GM12874 (cell line): ENCODE data around the gene DDOST.

Experiments used
- TF ChIP-seq, protein P1 (sequence below): IDR thresholded peaks from 2 replicates; pipeline ENCODE4 v1.5.1; 2011; ENCODE audit warnings: low read depth, mild to moderate bottlenecking, control low read depth, low read length, moderate library complexity; ENCODE audit not compliant: insufficient read depth

DDOST gene

DNA sequence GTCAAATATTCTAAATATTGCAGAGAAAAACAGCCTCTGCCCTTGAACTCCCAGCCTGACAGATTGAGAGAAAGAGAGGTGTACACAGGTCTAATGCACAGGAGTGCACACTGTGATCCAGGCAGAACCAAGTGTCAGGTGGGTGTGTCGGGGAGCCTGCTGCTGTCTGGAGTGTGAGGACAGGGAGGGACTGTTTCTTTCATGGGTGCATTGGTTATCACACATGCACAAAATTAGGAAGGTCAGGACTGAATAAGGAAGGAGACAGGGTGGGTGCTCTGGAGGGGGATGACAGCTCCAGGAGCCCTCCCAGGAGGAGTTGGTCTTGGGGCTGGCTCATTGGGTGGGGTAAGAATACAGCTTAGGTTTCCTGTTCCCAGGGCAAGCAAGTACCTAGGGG is 41.2 kb downstream of the DDOST start:
- TF ChIP-seq, protein P1, sequence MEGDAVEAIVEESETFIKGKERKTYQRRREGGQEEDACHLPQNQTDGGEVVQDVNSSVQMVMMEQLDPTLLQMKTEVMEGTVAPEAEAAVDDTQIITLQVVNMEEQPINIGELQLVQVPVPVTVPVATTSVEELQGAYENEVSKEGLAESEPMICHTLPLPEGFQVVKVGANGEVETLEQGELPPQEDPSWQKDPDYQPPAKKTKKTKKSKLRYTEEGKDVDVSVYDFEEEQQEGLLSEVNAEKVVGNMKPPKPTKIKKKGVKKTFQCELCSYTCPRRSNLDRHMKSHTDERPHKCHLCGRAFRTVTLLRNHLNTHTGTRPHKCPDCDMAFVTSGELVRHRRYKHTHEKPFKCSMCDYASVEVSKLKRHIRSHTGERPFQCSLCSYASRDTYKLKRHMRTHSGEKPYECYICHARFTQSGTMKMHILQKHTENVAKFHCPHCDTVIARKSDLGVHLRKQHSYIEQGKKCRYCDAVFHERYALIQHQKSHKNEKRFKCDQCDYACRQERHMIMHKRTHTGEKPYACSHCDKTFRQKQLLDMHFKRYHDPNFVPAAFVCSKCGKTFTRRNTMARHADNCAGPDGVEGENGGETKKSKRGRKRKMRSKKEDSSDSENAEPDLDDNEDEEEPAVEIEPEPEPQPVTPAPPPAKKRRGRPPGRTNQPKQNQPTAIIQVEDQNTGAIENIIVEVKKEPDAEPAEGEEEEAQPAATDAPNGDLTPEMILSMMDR, result no peak

DNA sequence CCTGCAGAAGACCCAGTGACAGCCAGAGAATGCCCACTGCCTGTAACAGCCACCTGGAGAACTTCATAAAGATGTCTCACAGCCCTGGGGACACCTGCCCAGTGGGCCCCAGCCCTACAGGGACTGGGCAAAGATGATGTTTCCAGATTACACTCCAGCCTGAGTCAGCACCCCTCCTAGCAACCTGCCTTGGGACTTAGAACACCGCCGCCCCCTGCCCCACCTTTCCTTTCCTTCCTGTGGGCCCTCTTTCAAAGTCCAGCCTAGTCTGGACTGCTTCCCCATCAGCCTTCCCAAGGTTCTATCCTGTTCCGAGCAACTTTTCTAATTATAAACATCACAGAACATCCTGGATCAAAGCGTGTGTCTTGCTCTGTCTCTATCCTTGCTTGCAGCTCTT is 42.6 kb downstream of the DDOST start:
- TF ChIP-seq, protein P1, result no peak

DNA sequence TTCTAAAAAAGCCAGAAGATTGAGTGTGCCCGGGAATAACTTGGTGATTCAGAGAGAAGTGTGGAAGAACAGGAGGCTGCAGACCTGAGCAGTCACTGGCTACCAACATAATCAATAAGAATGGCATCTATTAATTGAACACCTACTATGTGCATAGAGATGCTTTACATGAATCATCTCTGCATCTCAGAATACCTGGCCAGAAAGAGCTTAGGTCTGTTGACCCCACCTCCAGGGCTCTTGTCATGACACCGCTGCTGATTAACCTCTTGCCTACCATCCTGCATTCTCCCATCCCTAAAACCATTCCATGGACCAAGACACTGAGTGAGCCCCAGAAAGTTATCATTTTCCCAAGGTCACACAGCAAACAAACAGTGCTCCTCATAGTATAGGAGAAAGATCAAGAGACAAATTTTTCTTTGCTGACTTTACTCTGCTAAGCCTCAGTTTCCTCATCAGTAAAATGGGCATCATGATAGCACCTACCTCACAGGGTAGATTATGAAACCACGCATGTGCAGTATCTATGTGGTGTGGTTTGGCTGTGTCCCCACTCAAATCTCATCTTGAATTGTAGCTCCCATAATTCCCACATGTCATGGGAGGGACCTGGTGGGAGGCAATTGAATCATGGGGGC is 44.2 kb downstream of the DDOST start:
- TF ChIP-seq, protein P1, result no peak

DNA sequence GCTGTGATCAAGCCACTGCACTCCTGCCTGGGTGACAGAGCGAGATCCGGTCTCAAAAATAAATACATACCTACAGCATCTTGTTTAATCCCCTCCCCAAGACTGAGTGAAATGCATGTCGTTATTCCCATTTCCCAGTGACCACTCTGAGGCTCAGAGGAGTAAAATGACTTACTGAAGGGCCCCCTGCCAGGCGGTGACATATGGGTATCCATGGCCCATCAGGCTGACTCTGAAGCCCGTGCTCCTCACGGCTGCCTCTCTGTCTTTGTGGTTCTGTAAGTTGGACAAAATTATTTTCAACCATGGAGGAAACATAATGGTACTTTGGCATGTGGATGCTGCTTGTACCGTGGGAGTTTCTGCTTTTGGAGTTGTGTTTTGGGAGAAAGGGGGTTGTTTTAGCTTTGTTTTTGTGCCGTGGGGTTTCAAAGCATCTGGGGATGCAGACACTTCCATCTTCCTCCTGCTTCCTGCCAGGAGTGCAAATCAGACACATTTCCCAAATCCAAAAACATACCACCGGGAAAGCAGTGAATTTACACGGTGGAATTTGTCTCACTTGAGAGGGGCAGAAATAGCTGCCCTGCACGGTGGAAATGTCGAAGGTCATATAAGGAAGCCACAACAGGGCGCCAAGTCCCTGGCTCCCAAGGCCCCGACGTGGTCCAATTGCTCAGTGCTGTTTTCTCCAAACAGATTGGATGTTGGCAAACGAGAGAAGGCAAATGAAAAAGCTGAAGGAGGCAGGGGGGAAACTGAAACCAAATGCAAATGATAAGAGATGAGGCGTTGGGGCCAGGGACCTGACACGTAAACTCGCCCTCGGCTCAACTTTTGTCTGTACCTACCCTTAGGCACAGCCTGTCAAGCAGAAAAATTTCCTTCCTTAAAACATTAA is 45.0 kb downstream of the DDOST start:
- TF ChIP-seq, protein P1, result no peak

DNA sequence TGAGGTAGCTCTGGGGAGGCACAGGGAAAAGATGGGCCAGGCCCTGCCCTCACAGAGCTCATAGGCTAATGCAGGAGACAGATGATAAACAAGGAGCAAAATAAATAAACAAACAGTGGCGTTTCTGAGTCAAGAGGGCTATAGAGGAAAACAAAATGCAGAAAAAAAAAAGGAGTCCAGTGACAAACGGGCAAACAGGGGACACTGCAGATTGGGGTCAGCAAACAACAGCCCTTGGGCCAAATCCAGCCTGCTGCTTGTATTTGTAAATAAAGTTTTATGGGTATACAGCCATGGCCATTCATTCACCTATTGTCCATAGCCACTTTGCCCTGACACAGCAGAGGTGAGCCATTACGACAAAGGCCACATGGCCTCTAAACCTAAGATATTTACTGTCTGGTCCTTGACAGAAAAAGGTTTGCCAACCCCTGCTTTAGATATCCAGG is 47.0 kb downstream of the DDOST start:
- TF ChIP-seq, protein P1, result no peak

DNA sequence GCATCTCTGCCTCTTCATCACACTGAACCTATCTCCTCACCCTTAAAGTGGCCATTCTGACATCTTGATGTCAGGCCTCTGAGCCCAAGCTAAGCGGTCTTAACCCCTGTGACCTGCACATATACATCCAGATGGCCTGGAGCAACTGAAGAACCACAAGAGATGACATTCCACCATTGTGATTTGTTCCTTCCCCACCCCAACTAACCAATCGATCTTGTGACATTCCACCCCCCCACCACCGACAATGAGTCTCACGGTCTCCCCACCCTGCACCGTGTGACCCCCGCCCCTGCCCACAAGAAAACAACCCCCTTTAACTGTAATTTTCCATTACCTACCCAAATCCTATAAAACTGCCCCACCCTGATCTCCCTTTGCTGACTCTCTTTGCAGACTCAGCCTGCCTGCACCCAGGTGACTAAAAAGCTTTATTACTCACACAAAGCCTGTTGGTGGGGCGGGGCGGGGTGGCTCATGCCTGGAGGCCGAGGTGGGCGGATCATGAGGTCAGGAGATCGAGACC is 48.9 kb downstream of the DDOST start:
- TF ChIP-seq, protein P1, result no peak

DNA sequence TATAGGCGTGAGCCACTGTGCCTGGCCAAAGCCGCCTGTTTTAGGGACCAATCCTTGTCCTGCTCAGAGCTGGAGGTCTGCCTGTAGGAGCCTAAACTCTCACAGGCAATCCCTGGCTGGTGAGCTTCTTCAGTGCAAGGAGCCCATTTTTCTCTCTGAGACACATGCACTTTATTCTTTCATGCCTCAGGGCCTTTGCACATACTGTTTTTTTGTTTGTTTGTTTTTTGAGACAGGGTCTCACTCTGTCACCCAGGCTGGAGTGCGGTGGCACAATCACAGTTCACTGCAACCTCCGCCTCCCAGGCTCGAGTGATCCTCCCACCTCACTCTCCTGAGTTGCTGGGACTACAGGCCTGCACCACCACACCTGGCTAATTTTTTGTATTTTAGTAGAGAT is 49.5 kb downstream of the DDOST start:
- TF ChIP-seq, protein P1, result no peak
